M059J (cell line): ENCODE results near the gene SCUBE3. TPM values are rescaled to one million over a fixed set of nuclear protein-coding genes. Genes with fewer than 3 reads are reported as not detected.

Source experiments
- DNase-seq: peaks from one replicate; pipeline ENCODE4 v3.0.0-alpha.2; 2012; ENCODE audit warnings: low read depth
- total RNA-seq: library from RNA; depleted of rRNA; stranded (reverse); fragments of >200 nt; shearing (Covaris generic); gene quantifications from 2 replicates; pipeline ENCODE4 v1.2.3, GENCODE V29; 2014

Gene SCUBE3
- total RNA-seq, 1 experiment from 2014 or later = 0.12 TPM

- DNase-seq = no peak
Observed at GRCh38 chr6:35239581-35239980, 25.8 kb downstream of the SCUBE3 start.

GRCh38 chr6:35240838-35241801, 27.4 kb downstream of the SCUBE3 start:
- DNase-seq = peak; percentile 68

GRCh38 chr6:35242486-35242885, 28.7 kb downstream of the SCUBE3 start:
- no peak for DNase-seq

GRCh38 chr6:35242906-35243305, 29.1 kb downstream of the SCUBE3 start:
- no peak for DNase-seq

- no peak for DNase-seq
Observed at GRCh38 chr6:35243386-35243958, 29.7 kb downstream of the SCUBE3 start.

GRCh38 chr6:35244551-35244950, 30.8 kb downstream of the SCUBE3 start:
- DNase-seq = no peak

GRCh38 chr6:35247642-35248231, 34.0 kb downstream of the SCUBE3 start:
- DNase-seq = no peak

GRCh38 chr6:35248300-35248699, 34.5 kb downstream of the SCUBE3 start:
- peak; percentile 40 for DNase-seq

- DNase-seq = no peak
Observed at GRCh38 chr6:35248965-35249364, 35.2 kb downstream of the SCUBE3 start.

- no peak for DNase-seq
Observed at GRCh38 chr6:35251949-35252348, 38.2 kb downstream of the SCUBE3 start.

GRCh38 chr6:35253249-35253648, 39.5 kb downstream of the SCUBE3 start:
- DNase-seq = no peak

GRCh38 chr6:35258336-35258735, 44.6 kb downstream of the SCUBE3 start:
- DNase-seq = no peak

GRCh38 chr6:35258858-35259193, 45.1 kb downstream of the SCUBE3 start:
- no peak for DNase-seq

GRCh38 chr6:35259194-35259947, 45.6 kb downstream of the SCUBE3 start, which contains the start of gene ZNF76:
Gene ZNF76 (plus strand): TSS chr6:35259735. CDS start chr6:35281152, 21,417 bp downstream.
- peak; percentile 98 for DNase-seq

- DNase-seq = peak; percentile 67
Observed at GRCh38 chr6:35259948-35260590, 46.3 kb downstream of the SCUBE3 start.

- no peak for DNase-seq
Observed at GRCh38 chr6:35260591-35261570, 47.1 kb downstream of the SCUBE3 start.

GRCh38 chr6:35262596-35262995, 48.8 kb downstream of the SCUBE3 start:
- peak; percentile 51 for DNase-seq

- DNase-seq = no peak
Observed at GRCh38 chr6:35264550-35265274, 51.0 kb downstream of the SCUBE3 start.

GRCh38 chr6:35265523-35265922, 51.8 kb downstream of the SCUBE3 start:
- DNase-seq = no peak

- no peak for DNase-seq
Observed at GRCh38 chr6:35267446-35267845, 53.7 kb downstream of the SCUBE3 start.
